Naive thymus-derived CD8-positive, alpha-beta T cell (primary cell): Measurements from ENCODE around the gene P2RY14. TPM values are rescaled to one million over a fixed set of nuclear protein-coding genes. Genes with fewer than 3 reads are reported as not detected.
A peak's percentile ranks its signal among the peaks of the same experiment; 100 is the strongest.
"Not testable (repeated sequence)": the region's sequence is repeated elsewhere in the genome, so short reads cannot be mapped to it uniquely, and the experiment has no call there.

Experiments used
- ATAC-seq, 2 donors: fragments of 150-1000 bp; cut with Tn5 transposase in 1 of 2; sonication (Bioruptor Pico), chemical (Tn5 transposase) in 1 of 2; 1 replicate in 1 of 2; 2 replicates in 1 of 2; pipeline ENCODE4 v1.10.0; 2021; ENCODE audit warnings: mild to moderate bottlenecking in 2 of 2, moderate library complexity in 2 of 2
- POLR2A ChIA-PET: fragments of 350-600 bp; sonication (Branson Sonifier 250); formaldehyde crosslinking; loops from one replicate; lab custom pipeline; 2021; ENCODE audit warnings: antibody characterized with exemption; lab: Charles Lee
- DNase-seq, 10 donors: peaks; one replicate each; pipeline versions ENCODE4 v3.0.0 to v3.0.0-alpha.2; 2020 to 2022
- H3K27ac Mint-ChIP-seq, 10 donors: one replicate each; pipeline ENCODE4 v1.8.0; 2020 to 2022; ENCODE audit warnings: mild to moderate bottlenecking in 10 of 10, mixed read lengths in 10 of 10, moderate library complexity in 4 of 10, inconsistent platforms in 1 of 10
- H3K27me3 Mint-ChIP-seq, 5 donors: one replicate each; pipeline ENCODE4 v1.8.0; 2021 to 2022; ENCODE audit warnings: mixed read lengths in 5 of 5
- H3K36me3 Mint-ChIP-seq, 3 donors: one replicate each; pipeline ENCODE4 v1.8.0; 2020 to 2022; ENCODE audit warnings: mixed read lengths in 3 of 3, mild to moderate bottlenecking in 2 of 3, inconsistent platforms in 1 of 3
- H3K4me1 Mint-ChIP-seq, 4 donors: one replicate each; pipeline ENCODE4 v1.8.0; 2021 to 2022; ENCODE audit warnings: mixed read lengths in 4 of 4
- H3K4me3 Mint-ChIP-seq, 10 donors: one replicate each; pipeline ENCODE4 v1.8.0; 2020 to 2022; ENCODE audit warnings: mild to moderate bottlenecking in 10 of 10, mixed read lengths in 10 of 10, moderate library complexity in 6 of 10, inconsistent platforms in 1 of 10
- H3K9me3 Mint-ChIP-seq, 9 donors: one replicate each; pipeline ENCODE4 v1.8.0; 2020 to 2022; ENCODE audit warnings: mixed read lengths in 9 of 9, mild to moderate bottlenecking in 3 of 9, inconsistent platforms in 1 of 9, moderate library complexity in 1 of 9
- polyA plus RNA-seq, 3 donors: library from polyadenylated mRNA; unstranded; fragments of 300-500 nt; fragmentation: Illumina TruSeq; gene quantifications; one replicate each; pipeline ENCODE4 v1.2.3, GENCODE V29; 2021
- total RNA-seq, 8 experiments: library from RNA in 2 of 8; stranded (reverse) in 2 of 8; gene quantifications; one replicate each; pipeline ENCODE4 v1.2.3 and lab custom pipeline; 2021 to 2026

P2RY14 gene
- total and polyA plus RNA-seq, 5 experiments from 2014 or later = 0.21 TPM; not detected in 4

DNA sequence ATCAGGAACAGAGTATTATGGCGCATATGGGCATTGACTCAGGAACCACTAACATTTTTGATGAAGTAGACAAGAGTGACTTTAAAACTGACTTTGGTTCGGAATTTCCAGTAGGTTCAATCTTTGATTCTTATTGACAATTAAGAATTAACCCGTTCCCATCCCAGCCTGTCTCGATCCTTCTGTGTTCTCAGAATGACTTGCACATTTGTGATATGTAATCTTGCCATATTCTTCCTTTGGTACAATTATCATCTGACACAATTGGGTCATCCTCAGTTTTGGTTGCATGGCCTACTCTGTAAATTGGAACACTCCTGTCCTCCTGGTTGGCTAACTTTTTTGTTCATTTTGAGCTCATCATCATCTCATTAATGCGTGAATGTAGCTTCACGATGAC is 85.8 kb downstream of the P2RY14 start:
- Mint-ChIP-seq H3K27ac (no peak overlapping the region), H3K4me3 (no peak overlapping the region), H3K9me3 (no peaks in the 10 kb centered on the region), H3K27me3 (no peaks in the 10 kb centered on the region), H3K36me3 (peaks cover 0 to 5% (median 0%) of the 10 kb centered on the region in 3 donors), H3K4me1 (peaks cover 5 to 14% (median 10%) of the 10 kb centered on the region in 4 donors)
- POLR2A ChIA-PET = no interaction called here
- no peak for ATAC-seq
- no peak for DNase-seq

DNA sequence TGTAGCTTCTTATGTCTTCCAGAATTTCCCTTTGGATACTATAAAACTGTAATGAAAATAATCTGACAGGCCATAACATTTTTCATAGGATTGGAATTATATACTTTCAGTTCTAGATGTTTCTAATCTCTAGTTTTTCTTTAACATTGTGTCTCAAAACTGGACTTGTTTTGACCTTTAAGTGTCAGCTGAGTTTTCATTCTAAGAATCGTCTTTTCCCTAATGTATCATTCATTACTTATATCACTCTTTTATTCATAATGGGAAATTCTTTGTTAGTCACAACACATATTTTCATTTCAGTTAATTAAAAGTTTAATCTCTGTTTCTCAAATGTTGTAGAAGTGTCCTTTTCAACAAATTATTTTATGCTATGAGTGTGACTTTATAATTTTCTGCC is 87.2 kb downstream of the P2RY14 start:
- no peaks in the 10 kb centered on the region for H3K9me3 Mint-ChIP-seq
- POLR2A ChIA-PET = interaction anchor here (0.6 to 1.2 kb wide), 2 partner anchors 12 to 21 kb away, joined by 5 read pairs; partner anchors contain the start of gene GPR171
- H3K27me3 Mint-ChIP-seq = no peaks in the 10 kb centered on the region
- DNase-seq (no peak), ATAC-seq (no peak)
- no peak overlapping the region for H3K27ac Mint-ChIP-seq
- no peak overlapping the region for H3K4me3 Mint-ChIP-seq
- peaks cover 6 to 22% (median 16%) of the 10 kb centered on the region in 4 donors for H3K4me1 Mint-ChIP-seq
- H3K36me3 Mint-ChIP-seq = no peaks in the 10 kb centered on the region

DNA sequence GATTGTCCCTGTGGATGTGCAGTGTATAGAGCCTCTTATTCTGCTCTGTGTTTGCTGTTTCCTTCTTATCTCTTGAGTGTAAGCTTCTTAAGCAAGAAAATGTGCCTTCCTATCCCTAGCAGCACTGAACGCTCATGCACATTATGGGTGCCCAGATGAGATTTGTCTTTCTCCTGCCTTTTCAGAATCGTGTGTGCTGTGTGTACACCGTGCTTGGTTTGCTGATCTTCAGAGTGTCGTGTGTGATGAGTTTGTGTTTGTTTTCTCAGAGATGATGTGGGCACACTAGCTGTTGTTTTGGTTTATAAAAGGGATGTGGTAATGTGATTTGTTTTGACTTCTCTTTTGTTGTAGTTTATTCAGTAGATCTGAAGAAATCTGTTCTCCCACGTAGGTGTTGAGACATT is 95.1 kb downstream of the P2RY14 start:
- Mint-ChIP-seq H3K9me3 (no peaks in the 10 kb centered on the region), H3K27me3 (peaks cover 0 to 1% (median 0%) of the 10 kb centered on the region in 5 donors), H3K27ac (peak overlapping the region; percentile 41 to 92 (median 77)), H3K36me3 (no peaks in the 10 kb centered on the region), H3K4me3 (peak overlapping the region; percentile 41 to 81 (median 77)), H3K4me1 (peaks cover 20 to 40% (median 29%) of the 10 kb centered on the region in 4 donors)
- POLR2A ChIA-PET = interaction anchor here (0.9 to 2.0 kb wide), 4 partner anchors 10 to 24 kb away, joined by 3 to 11 read pairs (median 4); no protein-coding TSS in a partner anchor
- ATAC-seq (peak; percentile 62 to 83), DNase-seq (peak in 2 of 10 donors; percentile 41 to 56)

DNA sequence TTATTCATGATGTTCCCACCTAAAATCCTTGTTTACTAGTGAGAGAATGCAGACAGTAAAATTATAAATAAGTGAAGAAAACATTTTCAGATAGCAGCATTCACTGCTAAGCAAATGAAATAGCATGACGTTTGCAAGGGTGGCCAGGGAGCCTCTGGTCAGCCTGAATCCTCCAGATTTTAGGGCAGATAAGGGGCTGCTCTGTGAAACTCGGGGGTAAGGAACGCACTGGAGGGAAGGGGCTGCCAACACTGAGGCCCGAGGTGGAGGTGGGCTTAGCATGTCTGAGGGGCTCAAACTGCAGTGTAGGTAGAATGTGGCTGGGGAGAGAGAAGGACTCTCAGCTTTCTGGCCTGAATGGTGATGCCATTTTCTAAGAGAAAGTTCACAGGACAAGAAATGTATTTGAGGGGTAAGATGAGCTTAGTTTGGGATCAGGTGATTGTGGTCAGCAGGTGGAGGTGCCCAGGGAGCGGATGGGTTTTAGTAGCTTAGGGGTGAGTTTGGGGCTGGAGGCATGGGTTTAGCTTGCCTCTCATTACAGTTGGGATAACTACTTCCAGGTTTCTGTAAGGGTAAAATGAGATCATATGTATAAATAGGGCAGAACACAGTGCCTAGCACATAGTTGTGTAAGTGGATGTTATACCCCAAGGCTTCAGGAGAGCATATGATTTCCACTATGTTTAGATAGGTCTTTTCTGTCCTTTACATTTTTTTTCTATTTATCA is 95.8 kb downstream of the P2RY14 start:
- H3K4me3 Mint-ChIP-seq = peak overlapping the region in 5 of 10 donors; percentile 1 to 77 (median 10)

DNA sequence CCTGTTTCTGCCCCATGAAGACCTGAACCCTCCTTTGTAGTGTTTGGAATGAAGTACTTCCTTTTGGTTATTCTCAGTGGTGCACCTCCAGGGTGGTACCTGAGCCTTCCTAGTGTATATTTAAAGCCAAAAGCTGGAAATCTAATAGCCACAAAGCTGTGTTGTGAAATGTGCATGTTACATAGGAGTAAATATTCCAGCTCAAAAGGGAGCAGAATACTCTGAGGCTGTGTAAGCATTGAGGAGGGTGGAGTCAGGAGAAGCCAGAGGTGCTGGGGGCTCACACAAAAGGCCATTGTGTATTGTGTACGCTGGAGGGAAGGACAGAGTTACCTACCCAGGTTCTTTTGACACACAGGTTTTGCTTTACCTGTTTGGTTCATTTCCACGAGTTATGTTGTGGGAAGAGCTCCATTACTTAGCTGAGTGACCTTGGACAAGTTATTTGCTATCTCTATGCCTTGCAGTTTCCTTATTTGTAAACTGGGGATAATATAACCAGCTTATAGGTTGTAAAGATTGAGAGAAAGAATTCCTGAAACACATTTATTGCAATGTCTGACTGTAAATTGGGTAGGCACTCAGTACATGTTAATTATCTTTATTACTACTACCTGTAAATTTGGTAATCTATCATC is 100.0 kb downstream of the P2RY14 start:
- no peak overlapping the region for H3K4me3 Mint-ChIP-seq
- no peak for DNase-seq
- H3K9me3 Mint-ChIP-seq = no peaks in the 10 kb centered on the region
- H3K27me3 Mint-ChIP-seq = peaks cover 0 to 1% (median 0%) of the 10 kb centered on the region in 5 donors
- no peaks in the 10 kb centered on the region for H3K36me3 Mint-ChIP-seq
- H3K27ac Mint-ChIP-seq = no peak overlapping the region
- H3K4me1 Mint-ChIP-seq = peaks cover 11 to 23% (median 20%) of the 10 kb centered on the region in 4 donors
- POLR2A ChIA-PET = interaction anchor here (0.6 kb wide), 1 partner anchor 1406 kb away, joined by 3 read pairs; no protein-coding TSS in a partner anchor
- no peak for ATAC-seq

More for the DNA sequence above, 95.8 kb downstream of the P2RY14 start:
- DNase-seq = no peak
- no peaks in the 10 kb centered on the region for H3K36me3 Mint-ChIP-seq
- peak overlapping the region in 8 of 10 donors; percentile 10 to 92 (median 73) for H3K27ac Mint-ChIP-seq
- H3K9me3 Mint-ChIP-seq = no peaks in the 10 kb centered on the region
- POLR2A ChIA-PET = interaction anchor here (0.9 to 2.0 kb wide), 4 partner anchors 11 to 24 kb away, joined by 3 to 11 read pairs (median 4); no protein-coding TSS in a partner anchor
- ATAC-seq = no peak
- peaks cover 0 to 1% (median 0%) of the 10 kb centered on the region in 5 donors for H3K27me3 Mint-ChIP-seq
- peaks cover 20 to 45% (median 31%) of the 10 kb centered on the region in 4 donors for H3K4me1 Mint-ChIP-seq

DNA sequence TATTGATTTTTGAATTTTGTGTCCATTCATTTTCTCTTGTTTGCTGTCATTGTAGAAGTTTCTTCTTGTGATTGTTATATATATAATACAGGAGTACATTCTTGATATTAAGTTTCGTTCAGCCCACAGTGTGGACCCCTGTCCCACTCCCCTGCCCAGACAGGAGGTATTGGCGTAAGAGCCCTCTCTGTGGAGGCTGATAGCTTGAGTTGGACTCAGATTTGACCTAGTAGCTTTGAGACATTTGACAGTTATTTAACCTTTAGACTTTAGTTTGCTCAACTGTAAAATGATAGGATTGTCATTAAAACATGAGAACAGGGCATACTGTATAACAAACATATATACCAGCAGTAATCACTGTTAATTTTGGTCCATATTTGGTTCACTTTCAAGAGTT is 102.4 kb downstream of the P2RY14 start:
- ATAC-seq (no peak), DNase-seq (no peak)
- no peaks in the 10 kb centered on the region for H3K9me3 Mint-ChIP-seq
- peak overlapping the region in 1 of 10 donors; percentile 31 for H3K27ac Mint-ChIP-seq
- H3K36me3 Mint-ChIP-seq = no peaks in the 10 kb centered on the region
- peaks cover 0 to 1% (median 0%) of the 10 kb centered on the region in 5 donors for H3K27me3 Mint-ChIP-seq
- H3K4me1 Mint-ChIP-seq = peaks cover 12 to 28% (median 25%) of the 10 kb centered on the region in 4 donors
- POLR2A ChIA-PET = no interaction called here
- no peak overlapping the region for H3K4me3 Mint-ChIP-seq

DNA sequence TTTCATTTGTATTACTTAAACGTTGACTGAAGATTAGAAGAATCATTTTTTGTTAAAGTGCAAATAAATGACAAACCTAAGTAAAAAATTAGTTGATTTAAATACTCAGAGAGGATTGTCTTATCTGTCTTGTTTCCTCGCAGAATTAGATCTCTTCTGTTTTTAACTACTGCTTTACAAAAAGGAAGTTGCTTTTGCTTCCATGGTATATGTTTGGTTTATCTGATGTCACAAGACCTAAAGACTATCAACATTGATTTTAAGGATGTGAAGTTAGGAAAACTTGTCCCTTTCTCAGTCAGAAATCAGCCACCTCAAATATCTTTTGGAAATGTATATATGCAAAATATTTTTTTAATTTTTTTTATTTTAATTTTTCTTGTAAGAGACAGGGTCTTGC is 104.0 kb downstream of the P2RY14 start:
- no peak for DNase-seq
- no peaks in the 10 kb centered on the region for H3K9me3 Mint-ChIP-seq
- H3K4me3 Mint-ChIP-seq = no peak overlapping the region
- H3K27me3 Mint-ChIP-seq = no peaks in the 10 kb centered on the region
- peaks cover 21 to 40% (median 38%) of the 10 kb centered on the region in 4 donors for H3K4me1 Mint-ChIP-seq
- POLR2A ChIA-PET = no interaction called here
- H3K27ac Mint-ChIP-seq = peak overlapping the region in 1 of 10 donors; percentile 3
- no peaks in the 10 kb centered on the region for H3K36me3 Mint-ChIP-seq
- ATAC-seq = no peak

DNA sequence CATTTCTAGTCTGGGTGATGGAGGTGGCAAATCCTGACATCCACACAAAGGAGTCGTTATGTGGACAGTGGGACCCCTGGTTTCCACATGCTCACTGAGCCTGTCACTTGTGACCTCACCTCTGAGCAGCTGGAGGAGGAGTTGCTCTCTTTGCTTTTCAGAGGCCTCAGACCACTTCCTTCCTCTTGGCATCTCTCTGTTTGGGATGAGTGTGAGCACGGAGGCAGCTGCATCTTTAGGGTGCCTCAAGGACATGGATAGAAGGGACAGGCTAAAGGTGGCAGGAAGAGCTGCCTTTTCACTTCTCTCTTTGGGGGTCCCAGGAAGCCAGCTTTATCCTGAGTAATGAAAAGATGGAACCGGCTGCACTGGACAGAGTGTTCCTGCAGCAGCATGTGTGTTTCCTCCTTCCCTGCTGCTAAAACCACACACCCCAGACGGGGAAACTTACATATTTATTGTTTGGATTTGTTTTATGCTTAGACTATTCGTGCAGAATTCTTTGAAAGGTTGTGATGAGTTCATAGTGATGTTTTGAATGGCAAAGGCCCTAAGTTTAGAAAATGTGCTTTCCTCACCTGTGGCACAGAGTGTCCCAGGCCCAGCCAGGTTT is 107.1 kb downstream of the P2RY14 start:
- Mint-ChIP-seq H3K27ac (peak overlapping the region; percentile 63 to 88 (median 84)), H3K27me3 (no peaks in the 10 kb centered on the region), H3K36me3 (no peaks in the 10 kb centered on the region), H3K9me3 (no peaks in the 10 kb centered on the region), H3K4me1 (peaks cover 21 to 46% (median 40%) of the 10 kb centered on the region in 4 donors), H3K4me3 (peak overlapping the region in 9 of 10 donors; percentile 46 to 79 (median 69))
- DNase-seq (peak in 7 of 10 donors; percentile 9 to 43 (median 30)), ATAC-seq (peak; percentile 64 to 84)
- POLR2A ChIA-PET = interaction anchor here (0.6 to 4.4 kb wide), 5 partner anchors 10 to 36 kb away, joined by 3 to 18 read pairs (median 3); partner anchors contain the start of gene GPR171

DNA sequence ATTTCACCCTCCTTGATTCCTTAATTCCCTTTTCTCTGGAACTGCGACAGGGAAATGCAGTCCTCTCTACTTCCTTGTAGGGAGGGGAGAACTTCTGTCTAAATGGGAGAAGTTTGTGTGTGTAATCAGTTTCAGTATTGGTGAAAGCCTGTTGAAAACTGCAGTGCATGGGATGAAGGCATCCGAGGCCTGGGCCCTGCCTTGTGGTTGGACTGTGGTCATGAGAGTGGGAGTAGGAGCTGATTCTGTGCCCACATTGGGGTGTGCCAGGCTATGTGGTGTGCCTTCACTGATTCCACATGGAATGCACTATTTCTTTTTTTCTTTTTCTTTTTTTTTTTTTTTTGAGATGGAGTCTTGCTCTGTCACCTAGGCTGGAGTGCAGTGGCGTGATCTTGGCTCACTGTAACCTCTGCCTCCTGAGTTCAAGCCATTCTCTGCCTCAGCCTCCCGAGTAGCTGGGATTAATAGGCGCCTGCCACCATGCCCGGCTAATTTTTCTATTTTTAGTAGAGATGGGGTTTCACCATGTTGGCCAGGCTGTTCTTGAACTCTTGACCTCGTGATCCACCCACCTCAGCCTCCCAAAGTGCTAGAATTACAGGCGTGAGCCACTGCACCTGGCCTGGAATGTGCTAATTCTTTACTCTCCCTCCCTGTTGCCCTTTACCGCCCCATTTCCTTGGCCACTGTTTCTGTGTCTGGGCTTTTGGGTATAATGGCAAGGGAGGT is 108.2 kb downstream of the P2RY14 start:
- not testable (repeated sequence) for H3K36me3 Mint-ChIP-seq, H3K9me3 Mint-ChIP-seq, H3K27me3 Mint-ChIP-seq
- DNase-seq (peak in 2 of 10 donors; percentile 10 to 15), ATAC-seq (peak; percentile 18 to 33)
- peaks cover 21 to 46% (median 40%) of the 10 kb centered on the region in 4 donors for H3K4me1 Mint-ChIP-seq
- H3K27ac Mint-ChIP-seq = peak overlapping the region; percentile 70 to 88 (median 82)
- peak overlapping the region in 8 of 10 donors; percentile 46 to 76 (median 68) for H3K4me3 Mint-ChIP-seq
- POLR2A ChIA-PET = interaction anchor here (0.7 to 4.4 kb wide), 3 partner anchors 21 to 33 kb away, joined by 5 to 18 read pairs (median 7); partner anchors contain the start of gene GPR171

DNA sequence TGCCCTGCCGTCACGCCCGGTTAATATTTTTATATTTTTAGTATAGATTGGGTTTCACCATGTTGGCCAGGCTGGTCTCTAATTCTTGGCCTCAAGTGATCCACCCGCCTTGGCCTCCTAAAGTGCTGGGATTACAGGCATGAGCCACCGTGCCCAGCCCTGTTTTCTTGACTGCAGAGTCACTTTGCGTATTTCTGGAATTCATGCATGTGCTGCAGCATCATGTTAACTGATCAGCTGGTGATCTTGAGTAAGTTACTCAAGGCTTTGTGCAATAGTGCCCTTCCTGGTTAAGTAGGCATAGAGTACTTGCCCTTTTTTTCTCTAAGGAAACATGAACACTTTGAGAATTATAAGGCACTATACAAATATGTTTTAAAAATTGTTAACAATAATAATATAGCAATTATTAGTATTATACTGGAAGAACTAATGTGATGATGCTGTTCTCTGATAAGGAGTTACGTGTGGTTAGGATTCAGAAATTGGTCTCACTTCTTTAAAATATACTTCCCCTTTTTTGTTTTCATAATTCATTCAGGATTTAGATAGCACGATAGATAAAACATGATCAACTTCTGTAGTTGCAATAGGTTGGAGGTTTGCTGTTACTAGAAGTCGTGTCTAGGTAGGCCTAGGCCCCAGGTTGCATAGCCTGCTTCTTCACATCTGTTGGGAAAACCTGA is 108.9 kb downstream of the P2RY14 start:
- Mint-ChIP-seq H3K27me3 (no peaks in the 10 kb centered on the region), H3K4me1 (peaks cover 21 to 46% (median 40%) of the 10 kb centered on the region in 4 donors), H3K36me3 (no peaks in the 10 kb centered on the region), H3K27ac (peak overlapping the region in 8 of 10 donors; percentile 19 to 82 (median 58)), H3K4me3 (peak overlapping the region in 2 of 10 donors; percentile 17 to 24), H3K9me3 (no peaks in the 10 kb centered on the region)
- ATAC-seq (no peak), DNase-seq (no peak)
- POLR2A ChIA-PET = interaction anchor here (1.6 to 4.4 kb wide), 2 partner anchors 31 to 33 kb away, joined by 3 to 18 read pairs; partner anchors contain the start of gene GPR171
